CD4-positive, CD25-positive, alpha-beta regulatory T cell (primary cell): ENCODE results near the gene CHD2. TPM values are rescaled to one million over a fixed set of nuclear protein-coding genes. Genes with fewer than 3 reads are reported as not detected.

Source experiments
- ATAC-seq, 2 donors: fragments of 150-1000 bp; cut with Tn5 transposase; one replicate each; pipeline ENCODE4 v1.10.0; 2021; ENCODE audit warnings: low read depth in 2 of 2, moderate number of reproducible peaks in 2 of 2, moderate library complexity in 1 of 2
- DNase-seq, 3 donors: peaks; one replicate each; pipeline versions ENCODE4 v3.0.0 to v3.0.0-alpha.2; 2012 to 2022; ENCODE audit warnings: mixed read lengths in 1 of 3
- H3K27ac ChIP-seq: one replicate; pipeline ENCODE4 v1.7.0; 2013; ENCODE audit warnings: mild to moderate bottlenecking, low read length; ENCODE audit not compliant: insufficient read depth, poor library complexity, severe bottlenecking
- H3K27me3 ChIP-seq: one replicate; pipeline ENCODE4 v1.7.0; 2013; ENCODE audit warnings: low read length; ENCODE audit not compliant: control insufficient read depth, insufficient read depth
- H3K36me3 ChIP-seq: one replicate; pipeline ENCODE4 v1.7.0; 2013; ENCODE audit warnings: mild to moderate bottlenecking, low read length, moderate library complexity; ENCODE audit not compliant: control insufficient read depth, insufficient read depth
- H3K4me1 ChIP-seq: 2 replicates; pipeline ENCODE4 v1.7.0; 2013; ENCODE audit warnings: mild to moderate bottlenecking, low read length; ENCODE audit not compliant: insufficient read depth, control insufficient read depth, poor library complexity, severe bottlenecking
- H3K4me3 ChIP-seq: one replicate; pipeline ENCODE4 v1.7.0; 2013; ENCODE audit warnings: low read depth, mild to moderate bottlenecking, low read length, moderate library complexity
- H3K9me3 ChIP-seq, 2 experiments: 1 replicate in 1 of 2; 2 replicates in 1 of 2; pipeline ENCODE4 v1.7.0; 2013; ENCODE audit warnings: low read length in 2 of 2, mild to moderate bottlenecking in 1 of 2, moderate library complexity in 1 of 2; ENCODE audit not compliant: control insufficient read depth in 2 of 2
- H3K27ac Mint-ChIP-seq, 3 donors: one replicate each; pipeline ENCODE4 v1.8.0; 2020 to 2022; ENCODE audit warnings: mild to moderate bottlenecking in 3 of 3, mixed read lengths in 3 of 3, moderate library complexity in 2 of 3
- H3K27me3 Mint-ChIP-seq: one replicate; pipeline ENCODE4 v1.8.0; 2022; ENCODE audit warnings: mild to moderate bottlenecking, mixed read lengths
- H3K36me3 Mint-ChIP-seq: one replicate; pipeline ENCODE4 v1.8.0; 2020; ENCODE audit warnings: mixed read lengths
- H3K4me1 Mint-ChIP-seq, 4 donors: one replicate each; pipeline ENCODE4 v1.8.0; 2020 to 2022; ENCODE audit warnings: mixed read lengths in 4 of 4, mild to moderate bottlenecking in 1 of 4
- H3K4me3 Mint-ChIP-seq, 4 donors: one replicate each; pipeline ENCODE4 v1.8.0; 2020 to 2022; ENCODE audit warnings: mild to moderate bottlenecking in 4 of 4, mixed read lengths in 4 of 4, moderate library complexity in 3 of 4
- H3K9me3 Mint-ChIP-seq, 7 donors: one replicate each; pipeline ENCODE4 v1.8.0; 2020 to 2022; ENCODE audit warnings: mixed read lengths in 7 of 7, mild to moderate bottlenecking in 3 of 7, moderate library complexity in 2 of 7
- polyA plus RNA-seq, 4 donors: library from polyadenylated mRNA; unstranded; fragments of 300-500 nt; fragmentation: Illumina TruSeq; gene quantifications; one replicate each; pipeline ENCODE4 v1.2.3, GENCODE V29; 2021
- total RNA-seq: library from RNA; stranded (reverse); gene quantifications from one replicate; pipeline ENCODE4 v1.2.3, GENCODE V29; 2022

The CHD2 gene
- total and polyA plus RNA-seq, 5 donors from 2014 or later, result 44.3 to 579 (median 49.5) TPM

GRCh38 chr15:93012786-93013185 lies 112.7 kb downstream of the CHD2 start:
- H3K4me1 Mint-ChIP-seq, result peaks cover 0 to 28% (median 14%) of the 10 kb centered on the region in 4 donors
- no peak overlapping the region for H3K4me3 Mint-ChIP-seq
- H3K36me3 ChIP-seq, result peaks cover 98% of the 10 kb centered on the region
- no peak for DNase-seq
- no peaks in the 10 kb centered on the region for H3K27me3 Mint-ChIP-seq
- H3K9me3 ChIP-seq, result no peaks in the 10 kb centered on the region
- H3K27ac Mint-ChIP-seq, result peak overlapping the region; percentile 52 to 62 (median 61)
- H3K9me3 Mint-ChIP-seq, result no peaks in the 10 kb centered on the region
- H3K27ac ChIP-seq, result no peak overlapping the region
- no peaks in the 10 kb centered on the region for H3K27me3 ChIP-seq
- H3K36me3 Mint-ChIP-seq, result peaks cover 68% of the 10 kb centered on the region
- no peaks in the 10 kb centered on the region for H3K4me1 ChIP-seq
- no peak for ATAC-seq
- no peak overlapping the region for H3K4me3 ChIP-seq

DNA sequence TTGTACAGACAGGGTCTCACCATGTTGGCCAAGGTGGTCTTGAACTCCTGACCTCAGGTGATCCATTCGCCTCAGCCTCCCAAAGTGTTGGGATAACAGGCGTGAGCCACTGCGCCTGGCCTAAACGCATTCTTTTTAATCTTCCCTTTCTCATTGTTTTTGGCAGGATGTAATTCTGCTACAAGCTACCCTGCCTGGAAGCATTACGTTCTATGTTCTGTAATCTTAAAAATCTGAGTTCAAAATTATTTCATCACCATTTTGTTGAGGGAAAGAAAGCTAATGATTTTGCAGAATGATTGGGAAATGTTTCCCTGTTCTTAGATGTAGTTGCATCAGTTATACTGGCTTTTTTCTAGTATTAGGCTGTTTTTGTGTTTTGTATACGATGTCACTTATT lies 117.4 kb downstream of the CHD2 start:
- ATAC-seq (no peak), DNase-seq (no peak)
- no peak overlapping the region for H3K27ac ChIP-seq
- H3K4me1 Mint-ChIP-seq, result peaks cover 23 to 64% (median 47%) of the 10 kb centered on the region in 4 donors
- peaks cover 96% of the 10 kb centered on the region for H3K36me3 ChIP-seq
- no peaks in the 10 kb centered on the region for H3K27me3 ChIP-seq
- no peak overlapping the region for H3K27ac Mint-ChIP-seq
- no peaks in the 10 kb centered on the region for H3K9me3 ChIP-seq
- H3K4me1 ChIP-seq, result peaks cover 19% of the 10 kb centered on the region
- H3K36me3 Mint-ChIP-seq, result peaks cover 73% of the 10 kb centered on the region
- no peaks in the 10 kb centered on the region for H3K9me3 Mint-ChIP-seq
- no peaks in the 10 kb centered on the region for H3K27me3 Mint-ChIP-seq
- no peak overlapping the region for H3K4me3 ChIP-seq
- no peak overlapping the region for H3K4me3 Mint-ChIP-seq

- Histone ChIP-seq H3K36me3 (peaks cover 96% of the 10 kb centered on the region), H3K27me3 (no peaks in the 10 kb centered on the region), H3K4me3 (no peak overlapping the region), H3K9me3 (no peaks in the 10 kb centered on the region), H3K4me1 (peaks cover 19% of the 10 kb centered on the region), H3K27ac (peak overlapping the region; percentile 16)
- Mint-ChIP-seq H3K9me3 (no peaks in the 10 kb centered on the region), H3K4me3 (no peak overlapping the region), H3K36me3 (peaks cover 73% of the 10 kb centered on the region), H3K27me3 (no peaks in the 10 kb centered on the region), H3K27ac (peak overlapping the region in 2 of 3 donors; percentile 64 to 74), H3K4me1 (peaks cover 28 to 74% (median 56%) of the 10 kb centered on the region in 4 donors)
- no peak for ATAC-seq
- no peak for DNase-seq
Measured at GRCh38 chr15:93018574-93018973, 118.5 kb downstream of the CHD2 start.

DNA sequence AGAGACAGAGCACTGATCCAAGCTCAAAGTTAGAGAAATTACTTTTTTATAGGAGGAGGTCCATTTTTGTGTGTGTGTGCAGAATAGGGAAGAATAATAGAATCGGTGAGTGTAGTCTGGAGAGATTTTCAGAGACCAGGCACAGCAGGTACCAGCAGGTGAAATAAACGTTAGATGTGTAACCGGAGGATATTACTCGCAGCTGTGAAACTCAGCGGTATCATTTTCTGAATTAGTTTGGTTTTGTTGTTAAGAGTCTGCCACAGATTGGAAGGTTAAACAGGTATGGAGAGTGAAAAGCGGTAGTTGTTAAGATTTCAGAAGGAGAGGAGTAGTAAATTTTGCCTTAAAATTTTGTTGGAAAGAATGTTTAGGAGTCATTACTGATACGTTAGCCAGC lies 119.0 kb downstream of the CHD2 start:
- DNase-seq (no peak), ATAC-seq (no peak)
- Histone ChIP-seq H3K4me3 (no peak overlapping the region), H3K9me3 (no peaks in the 10 kb centered on the region), H3K27me3 (no peaks in the 10 kb centered on the region), H3K4me1 (peaks cover 19% of the 10 kb centered on the region), H3K27ac (peak overlapping the region; percentile 16), H3K36me3 (peaks cover 97% of the 10 kb centered on the region)
- Mint-ChIP-seq H3K9me3 (no peaks in the 10 kb centered on the region), H3K27me3 (no peaks in the 10 kb centered on the region), H3K36me3 (peaks cover 75% of the 10 kb centered on the region), H3K4me3 (peak overlapping the region in 3 of 4 donors; percentile 1 to 80 (median 26)), H3K27ac (peak overlapping the region; percentile 74 to 80 (median 77)), H3K4me1 (peaks cover 28 to 79% (median 58%) of the 10 kb centered on the region in 4 donors)

DNA sequence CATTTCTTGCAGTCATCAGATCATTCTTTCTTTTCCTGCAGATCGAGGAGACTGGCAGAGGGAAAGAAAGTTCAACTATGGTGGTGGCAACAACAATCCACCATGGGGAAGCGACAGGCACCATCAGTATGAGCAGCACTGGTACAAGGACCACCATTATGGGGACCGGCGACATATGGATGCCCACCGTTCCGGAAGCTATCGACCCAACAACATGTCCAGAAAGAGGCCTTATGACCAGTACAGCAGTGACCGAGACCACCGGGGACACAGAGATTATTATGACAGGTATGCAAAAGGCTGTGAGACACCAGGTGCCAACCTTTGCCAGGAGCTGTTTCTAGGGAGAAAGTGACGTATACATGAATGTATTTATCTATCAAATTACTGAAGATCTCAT lies 119.8 kb downstream of the CHD2 start:
- H3K27me3 Mint-ChIP-seq, result no peaks in the 10 kb centered on the region
- no peaks in the 10 kb centered on the region for H3K9me3 ChIP-seq
- no peak overlapping the region for H3K4me3 Mint-ChIP-seq
- H3K9me3 Mint-ChIP-seq, result no peaks in the 10 kb centered on the region
- peaks cover 28 to 82% (median 67%) of the 10 kb centered on the region in 4 donors for H3K4me1 Mint-ChIP-seq
- peaks cover 76% of the 10 kb centered on the region for H3K36me3 Mint-ChIP-seq
- peak overlapping the region; percentile 27 to 93 (median 74) for H3K27ac Mint-ChIP-seq
- peaks cover 97% of the 10 kb centered on the region for H3K36me3 ChIP-seq
- H3K27me3 ChIP-seq, result no peaks in the 10 kb centered on the region
- H3K4me3 ChIP-seq, result no peak overlapping the region
- ATAC-seq (no peak), DNase-seq (no peak)
- H3K27ac ChIP-seq, result no peak overlapping the region
- peaks cover 27% of the 10 kb centered on the region for H3K4me1 ChIP-seq

- Mint-ChIP-seq H3K4me3 (peak overlapping the region in 3 of 4 donors; percentile 6 to 75 (median 21)), H3K9me3 (no peaks in the 10 kb centered on the region), H3K36me3 (peaks cover 77% of the 10 kb centered on the region), H3K27me3 (no peaks in the 10 kb centered on the region), H3K27ac (peak overlapping the region; percentile 48 to 97 (median 74)), H3K4me1 (peaks cover 33 to 85% (median 73%) of the 10 kb centered on the region in 4 donors)
- no peaks in the 10 kb centered on the region for H3K9me3 ChIP-seq
- H3K36me3 ChIP-seq, result peaks cover 97% of the 10 kb centered on the region
- H3K27ac ChIP-seq, result peak overlapping the region; percentile 56
- DNase-seq (peak in 2 of 3 donors; percentile 32 to 46), ATAC-seq (peak; percentile 71 to 77)
- no peaks in the 10 kb centered on the region for H3K27me3 ChIP-seq
- peak overlapping the region; percentile 45 for H3K4me3 ChIP-seq
- peaks cover 31% of the 10 kb centered on the region for H3K4me1 ChIP-seq
Measured at GRCh38 chr15:93020976-93021772, 121.0 kb downstream of the CHD2 start.

- DNase-seq (no peak), ATAC-seq (no peak)
- Histone ChIP-seq H3K9me3 (no peaks in the 10 kb centered on the region), H3K36me3 (peaks cover 82% of the 10 kb centered on the region), H3K27ac (no peak overlapping the region), H3K4me1 (peaks cover 31% of the 10 kb centered on the region), H3K27me3 (no peaks in the 10 kb centered on the region), H3K4me3 (no peak overlapping the region)
- H3K36me3 Mint-ChIP-seq, result peaks cover 65% of the 10 kb centered on the region
- no peaks in the 10 kb centered on the region for H3K27me3 Mint-ChIP-seq
- H3K4me1 Mint-ChIP-seq, result peaks cover 27 to 66% (median 57%) of the 10 kb centered on the region in 4 donors
- no peaks in the 10 kb centered on the region for H3K9me3 Mint-ChIP-seq
- peak overlapping the region in 2 of 3 donors; percentile 58 to 91 for H3K27ac Mint-ChIP-seq
- no peak overlapping the region for H3K4me3 Mint-ChIP-seq
Measured at GRCh38 chr15:93024293-93024692, 124.2 kb downstream of the CHD2 start.
